ENCODE measurements around the gene CLEC6A.
"Not testable (repeated sequence)": the region's sequence is repeated elsewhere in the genome, so short reads cannot be mapped to it uniquely, and the experiment has no call there.

Gene CLEC6A

GRCh38 chr12:8455727-8456360, at the start of gene CLEC6A:
Gene CLEC6A, plus strand, starts transcription at chr12:8455962. Its CDS starts 150 bp downstream, at chr12:8456112.
- no peak for TF ChIP-seq CTCF (IDR thresholded peaks at IDR 0.05; ENCODE audit: insufficient read depth, low read depth, low read length, missing control alignments)
- DNase-seq (ENCODE audit: low read depth) = peak; percentile 5

GRCh38 chr12:8419576-8419975, 36.2 kb upstream of the CLEC6A start:
- DNase-seq (ENCODE audit: low read depth); H3K4me3 ChIP-seq (ENCODE audit: low read depth, low read length): not testable (repeated sequence)

More at GRCh38 chr12:8455727-8456360, at the start of gene CLEC6A:
- no peak within 1 kb of the TSS for H3K4me3 ChIP-seq (ENCODE audit: low read depth, low read length)

GRCh38 chr12:8420506-8420905, 35.3 kb upstream of the CLEC6A start:
- no peak overlapping the region for H3K4me3 ChIP-seq (ENCODE audit: low read depth, low read length)
- DNase-seq (ENCODE audit: low read depth) = no peak
- no peak for TF ChIP-seq CTCF (IDR thresholded peaks at IDR 0.05; ENCODE audit: insufficient read depth, low read depth, low read length, missing control alignments)

GRCh38 chr12:8444536-8445278, 11.1 kb upstream of the CLEC6A start:
- DNase-seq (ENCODE audit: low read depth); H3K4me3 ChIP-seq (ENCODE audit: low read depth, low read length): not testable (repeated sequence)

- no peak for DNase-seq (ENCODE audit: low read depth)
- no peak for TF ChIP-seq CTCF (IDR thresholded peaks at IDR 0.05; ENCODE audit: insufficient read depth, low read depth, low read length, missing control alignments)
- H3K4me3 ChIP-seq (ENCODE audit: low read depth, low read length) = no peak overlapping the region
These were observed 10.0 kb upstream of the CLEC6A start for GRCh38 chr12:8445731-8446130.

GRCh38 chr12:8446642-8447547, 8.9 kb upstream of the CLEC6A start:
- TF ChIP-seq CTCF (IDR thresholded peaks at IDR 0.05; ENCODE audit: insufficient read depth, low read depth, low read length, missing control alignments) = no peak
- H3K4me3 ChIP-seq (ENCODE audit: low read depth, low read length) = no peak overlapping the region
- no peak for DNase-seq (ENCODE audit: low read depth)

GRCh38 chr12:8449355-8449859, 6.4 kb upstream of the CLEC6A start:
- no peak overlapping the region for H3K4me3 ChIP-seq (ENCODE audit: low read depth, low read length)
- TF ChIP-seq CTCF (IDR thresholded peaks at IDR 0.05; ENCODE audit: insufficient read depth, low read depth, low read length, missing control alignments) = no peak
- DNase-seq (ENCODE audit: low read depth) = peak; percentile 11
